ENCODE results near the gene SNAPC4. TPM values are rescaled to one million over a fixed set of nuclear protein-coding genes. Genes with fewer than 3 reads are reported as not detected.

SNAPC4 gene
- total and polyA plus RNA-seq, 2 of the 8 experiments (the other 6 are each of a cell fraction or from before 2014, with no cell fraction given): 6.9 to 18.1 TPM

DNA sequence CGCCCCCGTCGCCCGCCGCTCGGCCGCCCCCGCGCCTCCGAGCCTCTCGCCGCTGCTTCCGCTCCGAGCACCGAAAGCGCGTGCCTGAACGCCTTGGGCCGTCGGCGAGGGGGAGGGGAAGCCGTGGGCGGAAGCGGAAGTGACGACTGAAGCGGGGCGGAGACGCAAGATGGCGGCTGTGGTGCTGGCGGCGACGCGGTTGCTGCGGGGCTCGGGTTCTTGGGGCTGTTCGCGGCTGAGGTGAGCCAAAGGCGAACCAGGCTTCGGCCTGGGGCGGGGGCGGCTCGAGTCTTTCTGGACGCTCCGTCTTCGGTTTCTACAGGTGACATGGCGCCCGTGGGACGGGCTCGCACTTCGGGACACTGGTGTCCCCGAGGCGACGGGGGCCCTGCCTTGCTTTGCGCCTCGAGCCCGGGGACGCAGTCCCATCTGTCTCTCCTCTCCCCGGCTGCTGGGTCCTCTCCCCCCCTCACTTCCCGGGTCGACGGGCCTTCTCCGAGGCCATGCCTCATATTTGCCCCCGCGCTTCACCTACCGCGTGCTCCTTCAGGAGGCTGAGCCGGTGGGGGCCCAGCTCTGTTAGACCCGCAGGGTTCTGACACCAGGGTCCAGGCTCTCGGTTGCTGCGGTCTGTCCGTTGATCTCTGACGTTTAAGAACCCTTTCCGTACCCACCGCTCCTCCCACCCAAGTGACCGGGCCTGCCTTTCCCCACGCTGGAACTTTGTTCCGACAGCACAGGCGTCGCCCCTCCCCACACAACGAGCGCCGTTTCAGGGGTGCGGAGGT lies 10.7 kb upstream of the SNAPC4 start, which contains the start of the genes ENTR1 and PMPCA:
Gene ENTR1, minus strand, starts transcription at position 115 of the 788 bp plus-strand sequence. CDS start 217 bp downstream, outside the sequence.
Gene PMPCA, plus strand, starts transcription at position 159 of the 788 bp plus-strand sequence. Its CDS starts 11 bp downstream, at position 170.
- peak within 1 kb of the TSS; percentile 78 to 92 (median 88) for H3K9ac ChIP-seq (replicated peaks in 1 of 4; ENCODE audit: extremely low read depth in 1 of 4, low read depth in 3 of 4, low read length in 3 of 4)
- peaks cover 9% of the 10 kb centered on the region for H3K23me2 ChIP-seq (ENCODE audit: low read depth, low read length)
- H2BK12ac ChIP-seq (ENCODE audit: low read depth, low read length): no peak within 1 kb of the TSS; the same call in 1 of the 2 replicates
- H2BK5ac ChIP-seq (ENCODE audit: low read depth, low read length): peak within 1 kb of the TSS; percentile 71; the same call in 1 of the 2 replicates
- H2BK15ac ChIP-seq (ENCODE audit: low read length): no peak within 1 kb of the TSS
- H3K4me3 ChIP-seq (ENCODE audit: extremely low read depth in 1 of 4, insufficient read depth in 2 of 4, low read depth in 3 of 4, low read length in 4 of 4): peak within 1 kb of the TSS; percentile 87 to 93 (median 92)
- 4% methylated on average over 55 of the region's 83 CpGs; no CpG with 5 or more reads in 1 of the 2 experiments for WGBS, 2 experiments (ENCODE audit: extremely low coverage in 1 of 2, insufficient coverage in 1 of 2, insufficient read length in 1 of 2, insufficient replicate concordance in 2 of 2, low coverage in 1 of 2, low lambda C conversion rate in 2 of 2, missing lambda C conversion rate in 1 of 2)
- peak within 1 kb of the TSS; percentile 65 for H4K91ac ChIP-seq (replicated peaks; ENCODE audit: insufficient read length, low read length)
- H3K36me3 ChIP-seq (ENCODE audit: control insufficient read depth in 2 of 4, insufficient read depth in 4 of 4, low read length in 3 of 4): peaks cover 24 to 42% (median 35%) of the 10 kb centered on the region in 4 experiments
- DNase-seq (ENCODE audit: low read depth in 1 of 2, low spot score in 2 of 2) (peak in 1 of 2 experiments; percentile 94), FAIRE-seq (no peak)
- 0 out of 2 replicates have a peak within 1 kb of the TSS, but pooled peaks have one; percentile 42 for H2AK5ac ChIP-seq (ENCODE audit: low read depth, low read length)
- 0 out of 2 replicates have a peak within 1 kb of the TSS, but pooled peaks have one; percentile 34 for H2AFZ ChIP-seq (ENCODE audit: low read length)
- ChIA-PET CTCF (ENCODE audit: partially characterized antibody) (interaction anchor here (1.0 to 1.4 kb wide), 4 partner anchors 10 to 219 kb away, joined by 3 to 10 read pairs (median 3); no protein-coding TSS in a partner anchor), POLR2A (ENCODE audit: partially characterized antibody) (interaction anchor here (0.7 to 8.0 kb wide), 12 partner anchors 13 to 80 kb away, joined by 3 to 123 read pairs (median 4); partner anchors contain the start of genes DNLZ and SNAPC4)
- 0 out of 2 replicates have a peak within 1 kb of the TSS, but pooled peaks have one; percentile 32 for H3K18ac ChIP-seq (ENCODE audit: extremely low read depth, low read length)
- H3K4ac ChIP-seq (replicated peaks; ENCODE audit: insufficient read length, low read depth, low read length): peak within 1 kb of the TSS; percentile 33
- peak within 1 kb of the TSS; percentile 80 for H3K56ac ChIP-seq (replicated peaks; ENCODE audit: insufficient read length, low read depth, low read length)
- H3K4me2 ChIP-seq (ENCODE audit: insufficient read depth in 1 of 2, low read depth in 2 of 2, low read length in 2 of 2): peak within 1 kb of the TSS; percentile 68 to 94
- H4K5ac ChIP-seq (ENCODE audit: insufficient read length, low read depth, low read length): peak within 1 kb of the TSS; percentile 44
- H3K79me1 ChIP-seq (ENCODE audit: low read depth, low read length): peaks cover 21% of the 10 kb centered on the region
- no peak within 1 kb of the TSS for H2BK20ac ChIP-seq (ENCODE audit: low read length)
- no peak within 1 kb of the TSS for H3K14ac ChIP-seq (ENCODE audit: insufficient read length)
- H2BK120ac ChIP-seq (replicated peaks; ENCODE audit: low read depth, low read length): no peak within 1 kb of the TSS
- H3K4me1 ChIP-seq (replicated peaks in 1 of 4; ENCODE audit: control insufficient read depth in 3 of 4, insufficient read depth in 4 of 4, low read length in 3 of 4): peaks cover 0 to 3% (median 3%) of the 10 kb centered on the region in 4 experiments; a peak in 4 of 7 replicates
- no peak within 1 kb of the TSS for H3K23ac ChIP-seq (ENCODE audit: insufficient read length)
- no peaks in the 10 kb centered on the region for H3K27me3 ChIP-seq (replicated peaks in 1 of 4; ENCODE audit: control insufficient read depth in 3 of 4, extremely low read depth in 1 of 4, insufficient read depth in 3 of 4, low read length in 3 of 4)
- H3K27ac ChIP-seq (ENCODE audit: low read depth, low read length): peak within 1 kb of the TSS; percentile 75
- peak within 1 kb of the TSS; percentile 97 for H4K8ac ChIP-seq (ENCODE audit: extremely low read depth, insufficient read depth, low read length)
- H4K20me1 ChIP-seq (replicated peaks in 1 of 2; ENCODE audit: control insufficient read depth in 1 of 2, insufficient read depth in 2 of 2, low read length in 2 of 2): peaks cover 16 to 17% of the 10 kb centered on the region in 2 experiments
- H3K79me2 ChIP-seq (ENCODE audit: control insufficient read depth in 1 of 2, insufficient read depth in 2 of 2, low read length in 2 of 2): peaks cover 11 to 53% of the 10 kb centered on the region in 2 experiments
- no peaks in the 10 kb centered on the region for H3K9me3 ChIP-seq (ENCODE audit: insufficient read depth in 2 of 2, low read depth in 1 of 2, low read length in 1 of 2)
- TF ChIP-seq CHD2 (IDR thresholded peaks at IDR 0.05; ENCODE audit: low read length): 0 out of 2 replicates have a peak, but pooled peaks have one; percentile 25
- TF ChIP-seq TAF7 (optimal IDR thresholded peaks at IDR 0.05; ENCODE audit: borderline replicate concordance, low read depth, low read length): peak; percentile 86
- peak; percentile 98 for TF ChIP-seq YY1 (IDR thresholded peaks at IDR 0.05; ENCODE audit: low read depth, low read length)
- peak; percentile 73 to 78; a peak in 2 of 4 replicates for TF ChIP-seq SIN3A (conservative IDR thresholded peaks at IDR 0.05 in 1 of 2, IDR thresholded peaks at IDR 0.05 in 1 of 2; ENCODE audit: low read depth in 1 of 2, low read length in 2 of 2)
